HEK293 (cell line): Measurements from ENCODE around the gene EPS8L1.

ENCODE experiments used
- BCL11A ChIP-seq: fragments of 450-650 bp; formaldehyde crosslinking; IDR thresholded peaks from 2 replicates; pipeline ENCODE4 v1.5.1; 2016; ENCODE audit warnings: low read depth, missing biosample characterization, missing genetic modification characterization
- BCL11B ChIP-seq: fragments of 450-650 bp; formaldehyde crosslinking; IDR thresholded peaks from 2 replicates; pipeline ENCODE4 v1.5.1; 2016; ENCODE audit warnings: low read depth, missing biosample characterization, missing genetic modification characterization
- BCL6B ChIP-seq: fragments of 450-650 bp; formaldehyde crosslinking; IDR thresholded peaks from 2 replicates; pipeline ENCODE4 v1.5.1; 2017; ENCODE audit warnings: missing biosample characterization, missing genetic modification characterization
- GLI2 ChIP-seq: fragments of 450-650 bp; formaldehyde crosslinking; IDR thresholded peaks from 2 replicates; pipeline ENCODE4; 2017; ENCODE audit warnings: missing biosample characterization, missing genetic modification characterization, low read depth, borderline replicate concordance
- INSM2 ChIP-seq: fragments of 450-650 bp; formaldehyde crosslinking; IDR thresholded peaks from 2 replicates; pipeline ENCODE4 v1.5.1; 2016; ENCODE audit warnings: missing biosample characterization, missing genetic modification characterization
- KLF7 ChIP-seq: fragments of 450-650 bp; formaldehyde crosslinking; IDR thresholded peaks from 2 replicates; pipeline ENCODE4 v1.5.1; 2016; ENCODE audit warnings: missing biosample characterization, missing genetic modification characterization, borderline replicate concordance
- KLF9 ChIP-seq: fragments of 450-650 bp; formaldehyde crosslinking; IDR thresholded peaks from 2 replicates; pipeline ENCODE4 v1.5.1; 2016; ENCODE audit warnings: missing biosample characterization, missing genetic modification characterization, low read depth
- MZF1 ChIP-seq: fragments of 450-650 bp; formaldehyde crosslinking; IDR thresholded peaks from 2 replicates; pipeline ENCODE4 v1.5.1; 2017; ENCODE audit warnings: missing biosample characterization, missing genetic modification characterization, borderline replicate concordance
- OSR2 ChIP-seq: fragments of 450-650 bp; formaldehyde crosslinking; IDR thresholded peaks from 2 replicates; pipeline ENCODE4 v1.5.1; 2016; ENCODE audit warnings: missing biosample characterization, missing genetic modification characterization
- PATZ1 ChIP-seq: fragments of 450-650 bp; formaldehyde crosslinking; IDR thresholded peaks from 2 replicates; pipeline ENCODE4 v1.5.1; 2016; ENCODE audit warnings: missing biosample characterization, missing genetic modification characterization
- WT1 ChIP-seq: fragments of 450-650 bp; formaldehyde crosslinking; IDR thresholded peaks from 2 replicates; pipeline ENCODE4 v1.5.1; 2016; ENCODE audit warnings: missing biosample characterization, missing genetic modification characterization
- ZBTB17 ChIP-seq: fragments of 450-650 bp; formaldehyde crosslinking; IDR thresholded peaks from 2 replicates; pipeline ENCODE4 v1.5.1; 2016; ENCODE audit warnings: missing biosample characterization, missing genetic modification characterization
- ZNF10 ChIP-seq: fragments of 450-650 bp; formaldehyde crosslinking; IDR thresholded peaks from 2 replicates; pipeline ENCODE4 v1.5.1; 2017; ENCODE audit warnings: missing biosample characterization, missing genetic modification characterization
- ZNF146 ChIP-seq: fragments of 450-650 bp; formaldehyde crosslinking; IDR thresholded peaks from 2 replicates; pipeline ENCODE4 v1.5.1; 2016; ENCODE audit warnings: missing biosample characterization, missing genetic modification characterization
- ZNF16 ChIP-seq: fragments of 450-650 bp; formaldehyde crosslinking; IDR thresholded peaks from 2 replicates; pipeline ENCODE4 v1.5.1; 2016; ENCODE audit warnings: low read depth, missing biosample characterization, missing genetic modification characterization
- ZNF174 ChIP-seq: fragments of 450-650 bp; formaldehyde crosslinking; IDR thresholded peaks from 2 replicates; pipeline ENCODE4 v1.5.0; 2017; ENCODE audit warnings: missing biosample characterization, mild to moderate bottlenecking, missing genetic modification characterization
- ZNF184 ChIP-seq: fragments of 450-650 bp; IDR thresholded peaks from 2 replicates; pipeline ENCODE4 v1.5.1; 2018; ENCODE audit warnings: missing biosample characterization, mild to moderate bottlenecking, missing genetic modification characterization
- ZNF19 ChIP-seq: fragments of 450-650 bp; formaldehyde crosslinking; IDR thresholded peaks from 2 replicates; pipeline ENCODE4; 2016; ENCODE audit warnings: missing biosample characterization, missing genetic modification characterization, low read depth
- ZNF274 ChIP-seq, 2 experiments: fragments of 200-500 bp in 1 of 2; fragments of 450-650 bp in 1 of 2; sonication (Bioruptor generic) in 1 of 2; formaldehyde crosslinking in 1 of 2; IDR thresholded peaks; 2 replicates each; pipeline versions ENCODE4 v1.5.1 to v1.6.1; 2014 to 2016; ENCODE audit warnings: borderline replicate concordance in 1 of 2, inconsistent platforms in 1 of 2, low read length in 1 of 2, missing biosample characterization in 1 of 2, missing genetic modification characterization in 1 of 2
- ZNF292 ChIP-seq: fragments of 450-650 bp; formaldehyde crosslinking; IDR thresholded peaks from 2 replicates; pipeline ENCODE4 v1.5.1; 2016; ENCODE audit warnings: low read depth, missing biosample characterization, missing genetic modification characterization, borderline replicate concordance
- ZNF341 ChIP-seq: fragments of 450-650 bp; formaldehyde crosslinking; IDR thresholded peaks from 2 replicates; pipeline ENCODE4; 2016; ENCODE audit warnings: low read depth, missing biosample characterization, missing genetic modification characterization
- ZNF350 ChIP-seq: fragments of 450-650 bp; formaldehyde crosslinking; IDR thresholded peaks from 2 replicates; pipeline ENCODE4 v1.5.0; 2017; ENCODE audit warnings: missing biosample characterization, mild to moderate bottlenecking, missing genetic modification characterization
- ZNF391 ChIP-seq: fragments of 450-650 bp; formaldehyde crosslinking; IDR thresholded peaks from 2 replicates; pipeline ENCODE4 v1.5.1; 2016; ENCODE audit warnings: low read depth, missing biosample characterization, missing genetic modification characterization, borderline replicate concordance
- ZNF473 ChIP-seq: fragments of 450-650 bp; formaldehyde crosslinking; IDR thresholded peaks from 2 replicates; pipeline ENCODE4 v1.5.1; 2017; ENCODE audit warnings: missing biosample characterization, missing genetic modification characterization
- ZNF521 ChIP-seq: fragments of 450-650 bp; formaldehyde crosslinking; IDR thresholded peaks from 2 replicates; pipeline ENCODE4 v1.5.1; 2017; ENCODE audit warnings: missing biosample characterization, mild to moderate bottlenecking, missing genetic modification characterization
- ZNF660 ChIP-seq: fragments of 450-650 bp; IDR thresholded peaks from 2 replicates; pipeline ENCODE4 v1.5.1; 2018; ENCODE audit warnings: missing biosample characterization, mild to moderate bottlenecking, missing genetic modification characterization
- ZNF792 ChIP-seq: fragments of 450-650 bp; formaldehyde crosslinking; IDR thresholded peaks from 2 replicates; pipeline ENCODE4 v1.5.1; 2016; ENCODE audit warnings: missing biosample characterization, missing genetic modification characterization
- ZSCAN18 ChIP-seq: fragments of 450-650 bp; formaldehyde crosslinking; IDR thresholded peaks from 2 replicates; pipeline ENCODE4 v1.5.1; 2016; ENCODE audit warnings: missing biosample characterization, missing genetic modification characterization
- ZSCAN30 ChIP-seq: fragments of 450-650 bp; IDR thresholded peaks from 2 replicates; pipeline ENCODE4 v1.5.1; 2018; ENCODE audit warnings: missing biosample characterization, mild to moderate bottlenecking, missing genetic modification characterization, moderate library complexity

The EPS8L1 gene

GRCh38 chr19:55068950-55069864, 6.5 kb upstream of the EPS8L1 start (continued):
- no peak for TF ChIP-seq INSM2 (tag by site-specific recombination)
- no peak for TF ChIP-seq ZNF391 (tag by site-specific recombination)
- no peak for TF ChIP-seq ZNF19 (tag by site-specific recombination)
- TF ChIP-seq ZNF146 (tag by site-specific recombination): no peak
- no peak for TF ChIP-seq BCL11A (tag by site-specific recombination)
- TF ChIP-seq ZSCAN18: no peak
- TF ChIP-seq BCL6B (tag by site-specific recombination): no peak
- no peak for TF ChIP-seq ZNF174
- TF ChIP-seq ZNF16 (tag by site-specific recombination): no peak
- TF ChIP-seq BCL11B (tag by site-specific recombination): no peak
- no peak for TF ChIP-seq OSR2 (tag by site-specific recombination)
- TF ChIP-seq ZNF292 (tag by site-specific recombination): no peak
- no peak for TF ChIP-seq ZNF350 (tag by site-specific recombination)
- no peak for TF ChIP-seq GLI2
- no peak for TF ChIP-seq ZNF473 (tag by site-specific recombination)
- no peak for TF ChIP-seq ZNF521 (tag by site-specific recombination)
- no peak for TF ChIP-seq ZSCAN30 (tag by site-specific recombination)
- TF ChIP-seq KLF9 (tag by site-specific recombination): peak; percentile 24; the same call in 1 of the 2 replicates
- TF ChIP-seq ZNF341 (tag by site-specific recombination): peak; percentile 83
- TF ChIP-seq WT1 (tag by site-specific recombination): peak; percentile 22; the same call in 1 of the 2 replicates
- no peak for TF ChIP-seq ZNF660 (tag by site-specific recombination)
- peak; percentile 37; the same call in 1 of the 2 replicates for TF ChIP-seq ZNF10 (tag by site-specific recombination)
- 0 out of 2 replicates have a peak, but pooled peaks have one; percentile 31 for TF ChIP-seq ZBTB17 (tag by site-specific recombination)
- TF ChIP-seq MZF1 (tag by site-specific recombination): no peak
- peak; percentile 20; the same call in 1 of the 2 replicates for TF ChIP-seq PATZ1 (tag by site-specific recombination)
- TF ChIP-seq ZNF274 (IDR thresholded peaks at IDR 0.05; ENCODE audit: low read length): no peak
- no peak for TF ChIP-seq ZNF274 (tag by site-specific recombination; IDR thresholded peaks at IDR 0.05; ENCODE audit: borderline replicate concordance)
- no peak for TF ChIP-seq ZNF184
- TF ChIP-seq ZNF792 (tag by site-specific recombination): no peak
- no peak for TF ChIP-seq KLF7 (tag by site-specific recombination)
